Peyer's patch (tissue), 4 donors: ENCODE data around the gene GTF2H1.

ENCODE experiments used
- CTCF ChIP-seq, 6 experiments: fragments of 450-650 bp in 4 of 6; fragments of 200-600 bp in 2 of 6; sonication (generic) in 1 of 6; IDR thresholded peaks; one replicate each; pipeline ENCODE4 v1.5.1; 2017 to 2019; ENCODE audit warnings: antibody characterized with exemption in 6 of 6, mild to moderate bottlenecking in 3 of 6, moderate library complexity in 1 of 6
- POLR2A ChIP-seq, 2 donors: fragments of 450-650 bp; IDR thresholded peaks; one replicate each; pipeline ENCODE4 v1.5.1; 2017; ENCODE audit warnings: antibody characterized with exemption in 2 of 2, mild to moderate bottlenecking in 2 of 2, moderate library complexity in 2 of 2

- peak in 3 of 6 experiments; percentile 6 to 23 (median 17) for TF ChIP-seq CTCF (IDR thresholded peaks at IDR 0.05)
- no peak for TF ChIP-seq POLR2A (IDR thresholded peaks at IDR 0.05)
These were observed 49.8 kb downstream of the GTF2H1 start for GRCh38 chr11:18372201-18372600.
